ENCODE data around the gene SHOX.
"Not testable (repeated sequence)": the region's sequence is repeated elsewhere in the genome, so short reads cannot be mapped to it uniquely, and the experiment has no call there.

The SHOX gene

GRCh38 chrX:630612-631496, at the start of gene SHOX:
Gene SHOX, plus strand, starts transcription at chrX:630791. Its CDS starts 107 bp downstream, at chrX:630898.
- no peak for FAIRE-seq

- no peak for FAIRE-seq
These were observed 49.5 kb upstream of the SHOX start for GRCh38 chrX:581066-581465.

GRCh38 chrX:581720-582298, 48.8 kb upstream of the SHOX start:
- FAIRE-seq: no peak

- no peak for FAIRE-seq
These were observed 46.0 kb upstream of the SHOX start for GRCh38 chrX:584572-584971.

DNA sequence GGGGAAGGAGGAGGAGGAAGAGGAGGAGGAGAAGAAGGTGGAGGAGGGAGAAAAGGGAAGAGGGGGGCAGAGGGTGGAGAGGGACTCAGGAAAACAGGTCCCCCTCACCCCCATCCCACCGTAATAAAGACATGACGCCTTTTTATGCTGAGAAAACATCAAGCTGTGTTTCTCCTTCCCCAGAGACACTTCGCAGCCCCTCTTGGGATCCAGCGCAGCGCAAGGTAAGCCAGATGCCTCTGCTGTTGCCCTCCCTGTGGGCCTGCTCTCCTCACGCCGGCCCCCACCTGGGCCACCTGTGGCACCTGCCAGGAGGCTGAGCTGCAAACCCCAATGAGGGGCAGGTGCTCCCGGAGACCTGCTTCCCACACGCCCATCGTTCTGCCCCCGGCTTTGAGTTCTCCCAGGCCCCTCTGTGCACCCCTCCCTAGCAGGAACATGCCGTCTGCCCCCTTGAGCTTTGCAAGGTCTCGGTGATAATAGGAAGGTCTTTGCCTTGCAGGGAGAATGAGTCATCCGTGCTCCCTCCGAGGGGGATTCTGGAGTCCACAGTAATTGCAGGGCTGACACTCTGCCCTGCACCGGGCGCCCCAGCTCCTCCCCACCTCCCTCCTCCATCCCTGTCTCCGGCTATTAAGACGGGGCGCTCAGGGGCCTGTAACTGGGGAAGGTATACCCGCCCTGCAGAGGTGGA, 45.3 kb upstream of the SHOX start:
- no peak for FAIRE-seq

GRCh38 chrX:586351-586750, 44.2 kb upstream of the SHOX start:
- no peak for FAIRE-seq

DNA sequence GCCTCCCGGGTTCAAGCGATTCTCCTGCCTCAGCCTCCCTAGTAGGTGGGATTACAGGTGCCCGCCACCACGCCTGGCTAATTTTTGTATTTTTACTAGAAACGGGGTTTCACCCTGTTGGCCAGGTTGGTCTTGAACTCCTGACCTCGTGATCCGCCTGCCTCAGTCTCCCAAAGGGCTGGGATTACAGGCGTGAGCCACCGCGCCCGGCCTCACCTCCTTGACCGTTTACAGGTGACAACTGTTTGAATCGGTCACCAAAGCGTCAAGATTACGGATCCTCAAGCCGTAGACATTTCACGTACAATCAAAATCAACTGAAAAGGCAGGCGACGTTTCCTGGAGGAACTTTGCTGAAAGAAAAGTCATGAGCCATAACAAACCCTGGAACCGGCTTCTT, 41.3 kb upstream of the SHOX start:
- not testable (repeated sequence) for FAIRE-seq

GRCh38 chrX:590693-591404, 39.7 kb upstream of the SHOX start:
- no peak for FAIRE-seq

GRCh38 chrX:599837-600715, 30.5 kb upstream of the SHOX start:
- no peak for FAIRE-seq

DNA sequence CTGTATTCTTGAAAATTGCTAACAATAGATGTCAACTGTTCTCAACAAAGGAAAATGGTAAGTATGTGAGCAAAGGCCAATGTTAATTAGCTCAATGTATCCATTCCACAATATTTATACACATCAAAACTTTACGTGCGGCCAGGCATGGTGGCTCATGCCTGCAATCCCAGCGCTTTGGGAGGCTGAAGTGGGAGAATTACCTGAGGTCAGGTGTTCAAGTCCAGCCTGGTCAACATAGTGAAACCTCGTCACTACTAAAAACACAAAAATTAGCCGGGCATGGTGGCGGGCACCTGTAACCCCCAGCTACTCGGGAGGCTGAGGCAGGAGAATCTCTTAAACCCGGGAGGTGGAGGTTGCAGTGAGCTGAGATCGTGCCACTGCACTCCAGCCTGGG, 27.6 kb upstream of the SHOX start:
- FAIRE-seq: not testable (repeated sequence)

DNA sequence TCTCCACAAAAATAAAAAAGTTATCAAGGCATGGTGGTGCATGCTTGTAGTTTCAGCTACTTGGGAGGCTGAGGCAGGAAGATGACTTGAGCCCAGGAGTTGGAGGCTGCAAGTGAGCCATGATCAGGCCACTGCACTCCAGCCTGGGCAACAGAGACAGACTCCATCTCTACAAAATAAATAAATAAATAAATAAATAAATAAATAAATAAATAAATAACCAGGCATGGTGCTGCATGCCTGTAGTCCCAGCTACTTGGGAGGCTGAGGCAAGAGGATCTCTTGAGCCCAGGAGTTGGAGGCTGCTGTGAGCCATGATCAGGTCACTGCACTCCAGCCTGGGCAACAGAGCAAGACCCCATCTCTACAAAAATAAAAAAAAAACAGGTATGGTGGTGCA, 26.0 kb upstream of the SHOX start:
- FAIRE-seq: not testable (repeated sequence)

GRCh38 chrX:608088-608487, 22.5 kb upstream of the SHOX start:
- not testable (repeated sequence) for FAIRE-seq

DNA sequence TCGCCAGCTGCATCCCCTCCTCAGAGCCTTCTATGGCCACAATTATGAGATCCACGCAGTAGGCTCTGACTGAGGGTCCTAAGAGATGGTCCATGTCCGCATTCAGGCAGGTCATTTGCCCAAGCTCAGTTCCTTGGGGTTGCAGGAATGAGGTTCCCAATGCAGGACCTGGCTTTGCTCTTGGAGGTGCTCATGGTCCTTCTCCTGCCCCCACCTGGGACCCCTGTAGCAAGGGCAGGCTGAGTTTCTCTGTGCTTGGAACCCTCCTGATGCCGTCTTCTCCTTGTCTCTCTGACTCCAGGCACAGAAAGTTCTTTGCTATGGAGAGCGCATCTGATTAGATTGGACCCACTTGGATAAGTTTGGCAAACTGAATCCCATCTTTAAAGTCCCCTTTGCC, 16.5 kb upstream of the SHOX start:
- FAIRE-seq: no peak

- FAIRE-seq: no peak
These were observed 13.2 kb upstream of the SHOX start for GRCh38 chrX:617401-617800.

- FAIRE-seq: no peak
These were observed 12.7 kb upstream of the SHOX start for GRCh38 chrX:617891-618290.

DNA sequence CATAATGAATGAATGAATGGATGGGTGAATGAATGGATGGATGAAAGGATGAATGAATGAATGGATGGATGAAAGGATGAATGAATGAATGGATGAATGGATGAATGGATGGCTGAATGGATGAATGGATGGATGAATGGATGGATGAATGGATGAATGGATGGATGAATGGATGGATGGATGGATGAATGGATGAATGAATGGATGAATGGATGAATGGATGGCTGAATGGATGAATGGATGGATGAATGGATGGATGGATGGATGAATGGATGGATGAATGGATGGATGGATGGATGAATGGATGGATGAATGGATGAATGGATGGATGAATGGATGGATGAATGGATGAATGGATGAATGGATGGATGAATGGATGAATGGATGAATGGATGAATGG, 12.3 kb upstream of the SHOX start:
- not testable (repeated sequence) for FAIRE-seq

- FAIRE-seq: no peak
These were observed 11.7 kb upstream of the SHOX start for GRCh38 chrX:618761-619450.

DNA sequence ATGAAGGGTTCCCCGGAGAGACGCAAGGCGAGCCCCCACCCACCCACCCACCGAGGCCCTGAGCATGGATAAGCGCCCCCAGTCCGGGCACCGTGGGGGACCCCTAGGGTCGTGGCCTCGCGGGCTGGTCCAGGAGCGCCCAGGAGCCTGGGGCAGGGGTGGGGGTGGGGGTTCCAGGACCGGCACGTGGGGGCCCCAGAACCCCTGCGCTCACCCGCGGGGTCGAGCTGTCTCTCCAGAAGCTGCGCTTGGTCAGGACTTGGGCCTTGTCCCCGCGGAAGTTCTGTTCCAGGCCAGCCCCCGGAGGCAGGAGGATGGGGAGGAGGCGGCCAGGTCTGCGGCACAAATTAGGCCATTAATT, 11.2 kb upstream of the SHOX start:
- FAIRE-seq: no peak

GRCh38 chrX:619812-620531, 10.6 kb upstream of the SHOX start:
- no peak for FAIRE-seq

- no peak for FAIRE-seq
These were observed 8.7 kb upstream of the SHOX start for GRCh38 chrX:621705-622503.

All from endometrium (tissue), 2 donors.